SK-N-MC (cell line): ENCODE results near the gene RAD50.

Experiments
- EZH2 ChIP-seq: fragments of 200-600 bp; sonication (generic); IDR thresholded peaks from one replicate; pipeline ENCODE4 v1.6.1; 2017; ENCODE audit warnings: antibody characterized with exemption
- FOXP2 ChIP-seq: optimal IDR thresholded peaks from 2 replicates; pipeline ENCODE3; 2011; ENCODE audit warnings: mild to moderate bottlenecking, moderate library complexity; ENCODE audit not compliant: insufficient read depth; ENCODE audit errors: extremely low read length, control extremely low read depth
- POLR2AphosphoS5 ChIP-seq: IDR thresholded peaks from 2 replicates; pipeline ENCODE4 v1.6.1; 2012; ENCODE audit warnings: mild to moderate bottlenecking, low read depth, low read length, borderline replicate concordance

DNA sequence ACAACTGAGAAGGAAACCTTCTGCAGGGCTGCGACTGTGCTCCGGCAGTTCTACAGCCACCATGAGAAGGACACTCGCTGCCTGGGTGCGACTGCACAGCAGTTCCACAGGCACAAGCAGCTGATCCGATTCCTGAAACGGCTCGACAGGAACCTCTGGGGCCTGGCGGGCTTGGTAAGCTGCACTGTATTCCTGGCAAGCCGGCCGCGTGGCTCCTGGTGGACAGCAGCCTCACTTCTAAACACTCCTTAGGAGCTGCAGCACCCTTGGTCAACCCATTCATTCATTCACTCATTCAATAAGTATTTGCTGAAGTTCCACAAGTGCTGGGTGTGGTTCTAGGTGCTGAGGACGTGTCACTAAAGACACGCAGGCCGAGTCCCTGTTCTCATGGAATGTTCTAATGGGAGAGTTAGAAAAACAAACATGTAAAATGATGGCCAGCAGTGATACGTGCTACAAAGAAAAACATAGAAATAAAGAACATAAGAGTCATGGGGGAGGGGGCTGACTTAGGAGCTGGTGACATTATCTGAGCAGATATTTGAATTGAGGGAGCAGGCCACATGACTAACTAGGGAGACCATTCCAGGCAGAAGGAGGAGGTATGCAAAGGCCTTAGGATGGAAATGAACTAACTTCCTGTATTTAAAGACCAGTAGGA, 123.1 kb downstream of the RAD50 start:
- TF ChIP-seq POLR2AphosphoS5: no peak
- no peak for TF ChIP-seq EZH2
- TF ChIP-seq FOXP2: no peak
